Brain microvascular endothelial cell (primary cell): ENCODE results near the gene GLIPR1.
"Not testable (repeated sequence)": the region's sequence is repeated elsewhere in the genome, so short reads cannot be mapped to it uniquely, and the experiment has no call there.

ENCODE experiments used
- DNase-seq: peaks from one replicate; pipeline ENCODE4 v3.0.0-alpha.2; 2020
- H3K27ac ChIP-seq: fragments of 250-450 bp; sonication (Bioruptor Pico); 2 replicates; pipeline ENCODE4 v1.5.1; 2020; ENCODE audit warnings: mild to moderate bottlenecking, moderate library complexity
- H3K27me3 ChIP-seq: fragments of 250-450 bp; sonication (Bioruptor Pico); replicated peaks from 2 replicates; pipeline ENCODE4 v1.5.1; 2020; ENCODE audit warnings: mild to moderate bottlenecking
- H3K36me3 ChIP-seq: fragments of 250-450 bp; sonication (Bioruptor Pico); replicated peaks from 2 replicates; pipeline ENCODE4 v1.5.1; 2020; ENCODE audit warnings: mild to moderate bottlenecking
- H3K4me3 ChIP-seq: 2 replicates; pipeline ENCODE4 v1.5.1; 2011; ENCODE audit warnings: low read depth, mild to moderate bottlenecking, control low read depth, low read length, moderate library complexity
- in situ Hi-C: cut with HindIII; loops from 2 replicates; pipeline ENCODE4 v1.10.0; 2017; ENCODE audit warnings: low sequenced_read_pairs, low pct_ligation_motif_present
- TF ChIP-seq, protein P1 (sequence below): IDR thresholded peaks from 2 replicates; pipeline ENCODE4 v1.5.1; 2011; ENCODE audit warnings: low read depth, mild to moderate bottlenecking, moderate library complexity, low read length, control low read depth, inconsistent platforms; ENCODE audit errors: missing control alignments

The GLIPR1 gene

DNA sequence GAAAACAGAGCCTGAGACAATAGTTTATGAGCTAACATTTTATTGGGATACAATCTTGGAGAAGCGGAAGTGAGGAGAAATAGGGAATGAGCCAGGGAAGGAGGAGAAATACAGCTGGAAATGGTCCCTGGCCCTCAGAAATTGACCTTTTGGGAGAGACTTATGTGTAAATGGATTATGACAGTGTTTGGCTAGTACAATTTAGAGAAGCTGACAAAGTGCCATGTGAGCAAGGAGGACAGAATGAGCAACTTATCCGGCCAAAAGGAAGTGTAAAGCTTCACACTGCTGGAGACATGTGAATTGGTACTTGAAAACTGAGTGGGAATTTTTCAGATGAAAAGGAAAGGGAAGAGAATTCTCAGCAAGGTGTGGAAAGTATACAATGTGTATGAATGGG is 2.9 kb downstream of the GLIPR1 start:
- in situ Hi-C loops: no loop called here
- TF ChIP-seq, protein P1, sequence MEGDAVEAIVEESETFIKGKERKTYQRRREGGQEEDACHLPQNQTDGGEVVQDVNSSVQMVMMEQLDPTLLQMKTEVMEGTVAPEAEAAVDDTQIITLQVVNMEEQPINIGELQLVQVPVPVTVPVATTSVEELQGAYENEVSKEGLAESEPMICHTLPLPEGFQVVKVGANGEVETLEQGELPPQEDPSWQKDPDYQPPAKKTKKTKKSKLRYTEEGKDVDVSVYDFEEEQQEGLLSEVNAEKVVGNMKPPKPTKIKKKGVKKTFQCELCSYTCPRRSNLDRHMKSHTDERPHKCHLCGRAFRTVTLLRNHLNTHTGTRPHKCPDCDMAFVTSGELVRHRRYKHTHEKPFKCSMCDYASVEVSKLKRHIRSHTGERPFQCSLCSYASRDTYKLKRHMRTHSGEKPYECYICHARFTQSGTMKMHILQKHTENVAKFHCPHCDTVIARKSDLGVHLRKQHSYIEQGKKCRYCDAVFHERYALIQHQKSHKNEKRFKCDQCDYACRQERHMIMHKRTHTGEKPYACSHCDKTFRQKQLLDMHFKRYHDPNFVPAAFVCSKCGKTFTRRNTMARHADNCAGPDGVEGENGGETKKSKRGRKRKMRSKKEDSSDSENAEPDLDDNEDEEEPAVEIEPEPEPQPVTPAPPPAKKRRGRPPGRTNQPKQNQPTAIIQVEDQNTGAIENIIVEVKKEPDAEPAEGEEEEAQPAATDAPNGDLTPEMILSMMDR: no peak
- H3K27ac ChIP-seq: no peak overlapping the region

DNA sequence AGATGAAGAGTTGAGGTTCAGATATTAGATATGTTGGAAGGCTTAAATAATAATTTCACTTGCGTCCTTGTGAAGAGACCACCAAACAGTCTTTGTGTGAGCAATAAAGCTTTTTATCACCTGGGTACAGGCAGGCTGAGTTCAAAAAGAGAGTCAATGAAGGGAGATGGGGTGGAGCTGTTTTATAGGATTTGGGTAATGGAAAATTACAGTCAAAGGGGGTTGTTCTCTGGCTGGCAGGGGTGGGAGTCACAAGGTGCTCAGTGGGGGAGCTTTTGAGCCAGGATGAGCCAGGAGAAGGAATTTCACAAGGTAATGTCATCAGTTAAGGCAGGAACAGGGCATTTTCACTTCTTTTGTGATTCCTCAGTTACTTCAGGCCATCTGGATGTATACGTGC is 3.9 kb downstream of the GLIPR1 start:
- Histone ChIP-seq H3K36me3 (peaks cover 39% of the 10 kb centered on the region), H3K4me3 (peak overlapping the region; percentile 70)
- in situ Hi-C loops: not testable (repeated sequence)

More for the DNA sequence above, 2.9 kb downstream of the GLIPR1 start:
- Histone ChIP-seq H3K27me3 (no peaks in the 10 kb centered on the region), H3K36me3 (peaks cover 29% of the 10 kb centered on the region), H3K4me3 (peak overlapping the region; percentile 70)
- no peak for DNase-seq

DNA sequence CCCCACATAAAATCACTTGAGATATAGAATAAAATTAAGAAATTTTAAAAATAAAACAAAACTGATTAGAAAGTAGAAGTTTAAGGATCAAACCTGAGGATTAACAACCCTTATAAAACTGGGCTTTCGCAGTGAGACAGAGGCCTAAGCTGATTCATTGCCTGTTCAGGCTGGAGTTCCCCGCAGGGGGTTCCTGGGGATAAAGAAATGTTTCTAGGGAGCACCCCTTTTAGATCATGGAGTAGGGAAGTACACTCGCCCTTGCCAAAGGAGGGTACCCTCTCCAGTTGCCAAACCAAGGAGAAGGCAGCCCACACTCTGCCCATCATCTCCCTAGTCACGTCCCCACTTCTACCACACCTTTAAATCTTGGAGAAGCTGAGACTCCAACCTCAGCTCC is 6.8 kb downstream of the GLIPR1 start:
- no peak for DNase-seq
- in situ Hi-C loops: no loop called here
- H3K36me3 ChIP-seq: peaks cover 54% of the 10 kb centered on the region
- TF ChIP-seq, protein P1: no peak
- H3K27me3 ChIP-seq: no peaks in the 10 kb centered on the region
- no peak overlapping the region for H3K4me3 ChIP-seq
- H3K27ac ChIP-seq: no peak overlapping the region

More for the DNA sequence above, 3.9 kb downstream of the GLIPR1 start:
- not testable (repeated sequence) for H3K27me3 ChIP-seq, H3K27ac ChIP-seq, DNase-seq

DNA sequence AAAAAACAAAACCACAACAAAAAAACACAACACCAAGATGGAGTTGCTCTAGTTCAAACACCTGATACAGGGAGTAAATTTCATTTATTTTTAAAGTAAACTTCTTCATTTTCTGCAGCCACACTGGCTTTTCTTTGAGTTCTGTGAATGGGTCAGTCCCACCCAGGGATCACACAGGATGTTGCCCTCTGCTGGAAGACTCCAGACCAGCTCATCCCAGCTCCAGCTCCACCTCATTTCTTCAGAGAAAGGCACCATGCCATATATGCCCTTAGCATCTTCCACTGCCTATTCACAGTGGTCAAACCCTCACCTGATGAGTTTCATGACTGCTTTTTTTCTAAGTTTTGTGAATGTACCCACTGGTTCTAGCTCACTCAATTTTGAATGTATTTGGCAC is 8.0 kb downstream of the GLIPR1 start:
- Histone ChIP-seq H3K36me3 (peaks cover 55% of the 10 kb centered on the region), H3K4me3 (no peak overlapping the region), H3K27me3 (no peaks in the 10 kb centered on the region), H3K27ac (peak overlapping the region; percentile 16)
- in situ Hi-C loops: no loop called here
- TF ChIP-seq, protein P1: peak; percentile 82
- peak; percentile 59 for DNase-seq

DNA sequence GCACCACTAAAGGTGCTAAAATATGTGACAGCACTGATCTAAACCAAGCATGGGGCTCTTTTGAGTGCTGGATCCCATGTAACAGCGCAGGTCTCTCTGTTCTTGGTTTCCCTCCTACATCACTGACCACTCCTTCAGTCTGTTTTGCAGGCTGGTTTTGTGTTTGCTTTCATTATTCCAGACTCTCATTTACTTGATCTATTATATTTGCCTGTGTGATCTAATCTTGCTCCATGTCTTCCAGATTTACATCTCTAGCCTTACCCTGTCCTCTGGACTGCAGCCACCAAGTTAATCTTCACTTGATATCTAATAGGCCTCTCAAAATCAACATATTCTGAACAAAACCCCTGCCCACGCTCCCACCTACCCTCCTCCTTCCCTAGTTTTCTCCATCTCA is 8.6 kb downstream of the GLIPR1 start:
- no peak for DNase-seq
- TF ChIP-seq, protein P1: no peak
- no peaks in the 10 kb centered on the region for H3K27me3 ChIP-seq
- in situ Hi-C loops: no loop called here
- peak overlapping the region; percentile 2 for H3K27ac ChIP-seq
- peaks cover 62% of the 10 kb centered on the region for H3K36me3 ChIP-seq
- no peak overlapping the region for H3K4me3 ChIP-seq

DNA sequence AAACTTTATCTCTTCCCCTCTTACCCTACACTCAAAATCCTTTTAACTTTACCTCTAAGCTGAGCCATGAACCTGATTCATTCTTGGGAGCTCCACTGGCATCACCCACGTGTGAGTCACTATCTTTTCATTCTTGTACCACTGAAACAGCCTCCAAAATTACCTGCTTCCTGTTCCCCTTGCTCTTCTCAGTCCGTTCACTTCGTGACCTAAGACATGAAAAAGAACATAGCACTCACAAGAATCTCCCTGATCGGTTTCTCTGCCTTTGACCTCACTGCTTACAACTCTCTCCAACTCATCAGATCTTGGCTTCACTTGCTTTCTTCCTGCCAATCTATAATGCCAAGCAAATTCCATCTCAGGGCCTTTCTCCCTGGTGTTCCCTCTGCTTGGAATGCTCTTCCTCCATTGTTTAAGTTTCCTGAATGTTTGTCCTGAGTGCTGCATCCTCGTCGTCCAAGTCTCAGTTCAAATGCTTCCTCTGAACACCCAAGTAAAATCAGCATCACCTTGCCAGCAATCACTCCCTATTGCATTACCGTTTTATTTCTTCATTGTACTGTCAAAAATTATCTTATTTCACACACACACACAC is 9.2 kb downstream of the GLIPR1 start:
- in situ Hi-C loops: no loop called here
- H3K36me3 ChIP-seq: peaks cover 67% of the 10 kb centered on the region
- H3K4me3 ChIP-seq: no peak overlapping the region
- TF ChIP-seq, protein P1: no peak
- H3K27ac ChIP-seq: peak overlapping the region; percentile 2
- H3K27me3 ChIP-seq: no peaks in the 10 kb centered on the region
- DNase-seq: no peak
